Caco-2 (cell line): ENCODE results near the gene KDM4B. TPM values are rescaled to one million over a fixed set of nuclear protein-coding genes. Genes with fewer than 3 reads are reported as not detected.

Experiments
- BruUV-seq: library from RNA; stranded (reverse); fragments of 400-500 nt; replicated peaks from 2 replicates; lab custom pipeline; 2021; lab: Mats Ljungman, UMichigan
- CTCF ChIA-PET: fragments of 300-600 bp; sonication (Branson Sonifier 250); formaldehyde crosslinking; loops from one replicate; lab custom pipeline; 2022; ENCODE audit warnings: antibody characterized with exemption; lab: Charles Lee
- POLR2A ChIA-PET: fragments of 300-600 bp; sonication (Branson Sonifier 250); formaldehyde crosslinking; loops from one replicate; lab custom pipeline; 2022; ENCODE audit warnings: antibody characterized with exemption; lab: Charles Lee
- DNase-seq, 2 experiments: peaks; one replicate each; pipeline versions ENCODE4 v3.0.0 to v3.0.0-alpha.2; 2020 to 2022
- H3K27me3 ChIP-seq: replicated peaks from 2 replicates; pipeline ENCODE4 v1.6.0; 2011; ENCODE audit warnings: low read length; ENCODE audit not compliant: control insufficient read depth, insufficient read depth
- H3K36me3 ChIP-seq: 2 replicates; pipeline ENCODE4 v1.5.1; 2011; ENCODE audit warnings: low read length; ENCODE audit not compliant: control insufficient read depth, insufficient read depth
- H3K4me1 ChIP-seq: fragments of 250-450 bp; sonication (Bioruptor Pico); 2 replicates; pipeline ENCODE4 v1.5.1; 2020; ENCODE audit warnings: mild to moderate bottlenecking
- H3K4me3 ChIP-seq: 2 replicates; pipeline ENCODE4 v1.5.1; 2011; ENCODE audit warnings: low read depth, mild to moderate bottlenecking, control low read depth, low read length
- H3K9me3 ChIP-seq: fragments of 250-450 bp; sonication (Bioruptor Pico); 2 replicates; pipeline ENCODE4 v1.5.1; 2020; ENCODE audit warnings: mild to moderate bottlenecking, moderate library complexity
- H3K27ac Mint-ChIP-seq: one replicate; pipeline ENCODE4 v1.8.0; 2022; ENCODE audit warnings: mixed read lengths; ENCODE audit not compliant: unreplicated experiment
- H3K27me3 Mint-ChIP-seq: one replicate; pipeline ENCODE4 v1.8.0; 2022; ENCODE audit warnings: mixed read lengths; ENCODE audit not compliant: insufficient read depth, unreplicated experiment
- H3K36me3 Mint-ChIP-seq: one replicate; pipeline ENCODE4 v1.8.0; 2022; ENCODE audit warnings: mild to moderate bottlenecking, mixed read lengths; ENCODE audit not compliant: insufficient read depth, unreplicated experiment
- H3K4me1 Mint-ChIP-seq: one replicate; pipeline ENCODE4 v1.8.0; 2022; ENCODE audit warnings: low read depth, mixed read lengths; ENCODE audit not compliant: unreplicated experiment
- H3K4me3 Mint-ChIP-seq: one replicate; pipeline ENCODE4 v1.8.0; 2022; ENCODE audit warnings: mild to moderate bottlenecking, moderate library complexity, mixed read lengths; ENCODE audit not compliant: unreplicated experiment
- H3K9me3 Mint-ChIP-seq: one replicate; pipeline ENCODE4 v1.8.0; 2022; ENCODE audit warnings: mixed read lengths; ENCODE audit not compliant: unreplicated experiment
- CTCF ChIP-seq, 2 experiments: fragments of 200-600 bp in 1 of 2; IDR thresholded peaks; 1 replicate in 1 of 2; 2 replicates in 1 of 2; pipeline versions ENCODE4 v1.5.1 to v1.8.0; 2011 to 2022; ENCODE audit warnings: antibody characterized with exemption in 1 of 2, control low read depth in 1 of 2, inconsistent platforms in 1 of 2, low read depth in 1 of 2, low read length in 1 of 2, mild to moderate bottlenecking in 1 of 2, moderate library complexity in 1 of 2; ENCODE audit not compliant: insufficient read depth in 1 of 2, severe bottlenecking in 1 of 2, unreplicated experiment in 1 of 2
- intact Hi-C: fragments of 100-400 bp; cut with micrococcal nuclease; formaldehyde crosslinking; loops from one replicate; pipeline ENCODE4 v1.10.0; 2022; ENCODE audit not compliant: unreplicated experiment
- total RNA-seq: library from RNA; stranded (reverse); gene quantifications from 2 replicates; pipeline ENCODE4 v1.2.3, GENCODE V29; 2022

The KDM4B gene
- total RNA-seq, 1 experiment from 2014 or later = 27.4 TPM

- peak overlapping the region; percentile 83 for H3K27ac Mint-ChIP-seq
- no TSS peak for BruUV-seq
These were observed 419 bp downstream of the KDM4B start for GRCh38 chr19:4969292-4969771.

GRCh38 chr19:4969772-4970531, 1.0 kb downstream of the KDM4B start:
- POLR2A ChIA-PET = no interaction called here
- intact Hi-C loops = loop anchor here (2.0 kb wide), 1 partner anchor 17 kb away; no protein-coding TSS in a partner anchor
- no peak for DNase-seq

More at GRCh38 chr19:4969292-4969771, 419 bp downstream of the KDM4B start:
- Mint-ChIP-seq H3K27me3 (no peaks in the 10 kb centered on the region), H3K9me3 (no peaks in the 10 kb centered on the region), H3K4me1 (peaks cover 27% of the 10 kb centered on the region), H3K36me3 (peaks cover 36% of the 10 kb centered on the region), H3K4me3 (peak overlapping the region; percentile 85)
- DNase-seq = no peak
- intact Hi-C loops = loop anchor here (2.0 kb wide), 1 partner anchor 17 kb away; no protein-coding TSS in a partner anchor
- Histone ChIP-seq H3K9me3 (no peaks in the 10 kb centered on the region), H3K4me1 (peaks cover 15% of the 10 kb centered on the region), H3K4me3 (peak overlapping the region; percentile 71), H3K36me3 (peaks cover 1% of the 10 kb centered on the region; the same call in 1 of the 2 replicates), H3K27me3 (no peaks in the 10 kb centered on the region)
- TF ChIP-seq CTCF (IDR thresholded peaks at IDR 0.05; ENCODE audit: insufficient read depth in 1 of 2, low read depth in 1 of 2, low read length in 1 of 2, severe bottlenecking in 1 of 2, unreplicated experiment in 1 of 2) = no peak
- ChIA-PET CTCF (interaction anchor here (0.5 to 2.1 kb wide), 8 partner anchors 32 to 829 kb away, joined by 3 to 13 read pairs (median 4); partner anchors contain the start of gene FEM1A), POLR2A (interaction anchor here (0.9 to 1.3 kb wide), 2 partner anchors 178 to 346 kb away, joined by 6 to 19 read pairs; partner anchors contain the start of gene FEM1A)

More at GRCh38 chr19:4969772-4970531, 1.0 kb downstream of the KDM4B start:
- Histone ChIP-seq H3K4me3 (peak overlapping the region; percentile 71), H3K4me1 (peaks cover 15% of the 10 kb centered on the region), H3K9me3 (no peaks in the 10 kb centered on the region), H3K36me3 (peaks cover 1% of the 10 kb centered on the region; the same call in 1 of the 2 replicates), H3K27me3 (no peaks in the 10 kb centered on the region)
- Mint-ChIP-seq H3K36me3 (peaks cover 33% of the 10 kb centered on the region), H3K27ac (peak overlapping the region; percentile 83), H3K9me3 (no peaks in the 10 kb centered on the region), H3K4me1 (peaks cover 32% of the 10 kb centered on the region), H3K4me3 (peak overlapping the region; percentile 75), H3K27me3 (no peaks in the 10 kb centered on the region)
- BruUV-seq = TSS peak; percentile 46
- TF ChIP-seq CTCF (IDR thresholded peaks at IDR 0.05; ENCODE audit: insufficient read depth in 1 of 2, low read depth in 1 of 2, low read length in 1 of 2, severe bottlenecking in 1 of 2, unreplicated experiment in 1 of 2) = no peak
- CTCF ChIA-PET = interaction anchor here (0.8 to 2.3 kb wide), 4 partner anchors 32 to 568 kb away, joined by 4 to 13 read pairs (median 9); no protein-coding TSS in a partner anchor
